ENCODE measurements around the gene OR10C1.

The OR10C1 gene

DNA sequence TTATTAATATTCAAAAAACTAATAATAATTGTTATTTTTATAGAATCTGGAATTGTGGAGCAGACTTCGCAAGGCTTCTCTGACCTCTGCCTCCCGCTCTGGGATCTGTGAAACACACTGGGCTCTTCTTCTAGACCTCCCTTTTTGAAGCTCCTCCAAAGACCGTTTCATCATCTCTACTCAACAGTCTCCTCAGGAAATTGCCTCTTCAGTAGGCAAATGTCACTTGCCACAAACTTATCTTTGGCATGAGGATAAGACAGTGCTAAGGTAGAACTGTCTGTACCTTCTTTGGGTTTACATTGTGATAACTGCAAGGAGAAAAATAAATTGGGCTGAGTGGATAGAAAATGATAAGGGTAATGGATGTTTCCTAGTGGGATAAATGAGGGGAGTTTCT lies 50.9 kb downstream of the OR10C1 start:
- Histone ChIP-seq H3K9ac (ENCODE audit: low read length) (no peak overlapping the region), H4K8ac (ENCODE audit: low read length) (no peak overlapping the region), H3K4me2 (ENCODE audit: low read length, poor library complexity, severe bottlenecking) (no peak overlapping the region), H2AK5ac (ENCODE audit: low read length, severe bottlenecking) (no peak overlapping the region), H3K27me3 (ENCODE audit: control insufficient read depth in 1 of 2, insufficient read depth in 1 of 2, low read length in 2 of 2) (no peaks in the 10 kb centered on the region), H2AFZ (ENCODE audit: low read depth, low read length) (no peak overlapping the region), H3K4me3 (ENCODE audit: insufficient read depth in 1 of 2, low read depth in 1 of 2, low read length in 2 of 2) (no peak overlapping the region), H3K18ac (ENCODE audit: low read depth in 1 of 2, low read length in 2 of 2) (no peak overlapping the region), H3K4ac (ENCODE audit: low read depth in 1 of 2, low read length in 2 of 2) (no peak overlapping the region), H3K9me3 (ENCODE audit: control insufficient read depth, low read length) (no peaks in the 10 kb centered on the region), H2BK120ac (ENCODE audit: low read depth, low read length) (no peak overlapping the region), H3K36me3 (ENCODE audit: control insufficient read depth in 1 of 2, insufficient read depth in 2 of 2, low read depth in 1 of 2, low read length in 2 of 2) (no peaks in the 10 kb centered on the region), H3K79me1 (replicated peaks; ENCODE audit: low read length, poor library complexity, severe bottlenecking) (no peaks in the 10 kb centered on the region), H3K23ac (ENCODE audit: low read length in 2 of 2) (no peak overlapping the region), H2BK12ac (ENCODE audit: low read length in 2 of 2) (no peak overlapping the region), H3K27ac (ENCODE audit: low read length, poor library complexity, severe bottlenecking) (no peak overlapping the region), H2BK5ac (ENCODE audit: low read depth, low read length, poor library complexity, severe bottlenecking) (no peak overlapping the region), H4K91ac (ENCODE audit: low read length) (no peak overlapping the region), H3K4me1 (ENCODE audit: control insufficient read depth, insufficient read depth, low read depth, low read length) (no peaks in the 10 kb centered on the region), H3K14ac (ENCODE audit: low read length in 2 of 2) (no peak overlapping the region), H2BK15ac (ENCODE audit: low read depth, poor library complexity, severe bottlenecking) (no peak overlapping the region)
- DNase-seq: no peak
- WGBS: 91% methylated on average over 2 of the region's 3 CpGs

DNA sequence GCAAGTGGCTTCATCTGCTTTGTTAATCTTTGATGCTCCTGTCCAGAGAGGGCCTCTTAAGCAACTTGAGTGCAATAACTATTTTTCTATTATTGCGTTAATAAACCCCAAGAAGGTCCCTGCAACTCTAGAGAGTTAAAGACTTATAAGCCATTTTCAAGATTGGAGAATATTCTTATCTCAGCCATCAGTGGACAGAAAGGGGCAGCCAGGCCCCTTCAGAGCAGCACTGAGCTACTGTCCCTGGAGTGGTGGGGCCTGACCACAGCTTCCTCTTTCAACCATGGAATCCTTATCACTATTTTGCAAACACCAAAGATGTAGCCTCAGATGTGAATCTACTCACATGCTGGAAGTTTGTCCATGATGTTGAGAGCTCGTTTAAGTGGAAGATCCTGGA lies 51.4 kb downstream of the OR10C1 start:
- no peaks in the 10 kb centered on the region for H3K9me3 ChIP-seq (ENCODE audit: control insufficient read depth, low read length)
- no peaks in the 10 kb centered on the region for H3K36me3 ChIP-seq (ENCODE audit: control insufficient read depth in 1 of 2, insufficient read depth in 2 of 2, low read depth in 1 of 2, low read length in 2 of 2)
- no peak overlapping the region for H4K8ac ChIP-seq (ENCODE audit: low read length)
- H4K91ac ChIP-seq (ENCODE audit: low read length): no peak overlapping the region
- no peak overlapping the region for H2BK5ac ChIP-seq (ENCODE audit: low read depth, low read length, poor library complexity, severe bottlenecking)
- H3K79me1 ChIP-seq (replicated peaks; ENCODE audit: low read length, poor library complexity, severe bottlenecking): no peaks in the 10 kb centered on the region
- no peak overlapping the region for H3K27ac ChIP-seq (ENCODE audit: low read length, poor library complexity, severe bottlenecking)
- no peak overlapping the region for H3K18ac ChIP-seq (ENCODE audit: low read depth in 1 of 2, low read length in 2 of 2)
- H2BK120ac ChIP-seq (ENCODE audit: low read depth, low read length): no peak overlapping the region
- no peak overlapping the region for H2BK12ac ChIP-seq (ENCODE audit: low read length in 2 of 2)
- WGBS: 58% methylated on average over 2 of the region's 2 CpGs
- no peak for DNase-seq
- H3K9ac ChIP-seq (ENCODE audit: low read length): no peak overlapping the region
- H2AFZ ChIP-seq (ENCODE audit: low read depth, low read length): no peak overlapping the region
- no peak overlapping the region for H3K4ac ChIP-seq (ENCODE audit: low read depth in 1 of 2, low read length in 2 of 2)
- H3K14ac ChIP-seq (ENCODE audit: low read length in 2 of 2): no peak overlapping the region
- H3K4me2 ChIP-seq (ENCODE audit: low read length, poor library complexity, severe bottlenecking): no peak overlapping the region
- no peak overlapping the region for H2AK5ac ChIP-seq (ENCODE audit: low read length, severe bottlenecking)
- H2BK15ac ChIP-seq (ENCODE audit: low read depth, poor library complexity, severe bottlenecking): no peak overlapping the region
- no peaks in the 10 kb centered on the region for H3K27me3 ChIP-seq (ENCODE audit: control insufficient read depth in 1 of 2, insufficient read depth in 1 of 2, low read length in 2 of 2)
- H3K23ac ChIP-seq (ENCODE audit: low read length in 2 of 2): no peak overlapping the region
- no peaks in the 10 kb centered on the region for H3K4me1 ChIP-seq (ENCODE audit: control insufficient read depth, insufficient read depth, low read depth, low read length)
- no peak overlapping the region for H3K4me3 ChIP-seq (ENCODE audit: insufficient read depth in 1 of 2, low read depth in 1 of 2, low read length in 2 of 2)

Data from mesenchymal stem cell (in vitro differentiated cells and primary cell).